Progenitor cell of endocrine pancreas (in vitro differentiated cells): ENCODE data around the gene DNAJC5. TPM values are rescaled to one million over a fixed set of nuclear protein-coding genes. Genes with fewer than 3 reads are reported as not detected.
A peak's percentile ranks its signal among the peaks of the same experiment; 100 is the strongest.

ENCODE experiments used
- DNase-seq: peaks from one replicate; pipeline ENCODE4 v3.0.0; 2021; ENCODE audit warnings: low spot score; ENCODE audit not compliant: unreplicated experiment
- H3K27ac Mint-ChIP-seq: 2 replicates; pipeline ENCODE4 v1.8.0; 2021; ENCODE audit warnings: mild to moderate bottlenecking, moderate library complexity, mixed read lengths
- H3K27me3 Mint-ChIP-seq: 2 replicates; pipeline ENCODE4 v1.8.0; 2021; ENCODE audit warnings: mixed read lengths
- H3K36me3 Mint-ChIP-seq: 2 replicates; pipeline ENCODE4 v1.8.0; 2022; ENCODE audit warnings: mixed read lengths; ENCODE audit not compliant: insufficient read depth
- H3K4me1 Mint-ChIP-seq: 2 replicates; pipeline ENCODE4 v1.8.0; 2021; ENCODE audit warnings: low read depth, mixed read lengths
- H3K4me3 Mint-ChIP-seq: 2 replicates; pipeline ENCODE4 v1.8.0; 2021; ENCODE audit warnings: low read depth, mild to moderate bottlenecking, moderate library complexity, mixed read lengths
- H3K9me3 Mint-ChIP-seq: 2 replicates; pipeline ENCODE4 v1.8.0; 2021; ENCODE audit warnings: low read depth, mixed read lengths
- total RNA-seq: library from RNA; stranded (reverse); gene quantifications from 2 replicates; pipeline ENCODE4 v1.2.1, GENCODE V29; 2021
- TF ChIP-seq, protein P1 (sequence below): fragments of 200-600 bp; sonication (generic); IDR thresholded peaks from one replicate; pipeline ENCODE4 v1.5.0; 2021; ENCODE audit warnings: antibody characterized with exemption, mild to moderate bottlenecking; ENCODE audit not compliant: unreplicated experiment

The DNAJC5 gene
- total RNA-seq, 1 donor from 2014 or later = 41.8 TPM

DNA sequence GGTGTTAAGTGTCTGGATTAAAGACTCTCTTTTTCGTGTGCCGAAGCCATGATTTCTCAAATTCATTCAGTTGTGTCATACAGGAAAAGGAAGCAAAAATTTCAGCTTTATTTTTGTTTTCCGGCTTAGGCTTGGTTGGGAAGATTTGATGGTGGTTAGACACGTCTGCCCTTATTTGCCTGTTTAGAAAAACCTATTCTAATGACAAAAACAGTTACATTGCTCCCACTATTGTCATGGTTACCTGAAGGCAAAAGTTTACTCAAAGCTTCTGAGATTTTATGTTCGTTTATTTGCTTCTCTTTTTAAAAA, 982 bp downstream of the DNAJC5 start:
- Mint-ChIP-seq H3K27me3 (no peaks in the 10 kb centered on the region), H3K27ac (peak overlapping the region; percentile 94), H3K36me3 (peaks cover 4% of the 10 kb centered on the region), H3K9me3 (no peaks in the 10 kb centered on the region), H3K4me1 (peaks cover 23% of the 10 kb centered on the region), H3K4me3 (peak overlapping the region; percentile 86)
- TF ChIP-seq, protein P1, sequence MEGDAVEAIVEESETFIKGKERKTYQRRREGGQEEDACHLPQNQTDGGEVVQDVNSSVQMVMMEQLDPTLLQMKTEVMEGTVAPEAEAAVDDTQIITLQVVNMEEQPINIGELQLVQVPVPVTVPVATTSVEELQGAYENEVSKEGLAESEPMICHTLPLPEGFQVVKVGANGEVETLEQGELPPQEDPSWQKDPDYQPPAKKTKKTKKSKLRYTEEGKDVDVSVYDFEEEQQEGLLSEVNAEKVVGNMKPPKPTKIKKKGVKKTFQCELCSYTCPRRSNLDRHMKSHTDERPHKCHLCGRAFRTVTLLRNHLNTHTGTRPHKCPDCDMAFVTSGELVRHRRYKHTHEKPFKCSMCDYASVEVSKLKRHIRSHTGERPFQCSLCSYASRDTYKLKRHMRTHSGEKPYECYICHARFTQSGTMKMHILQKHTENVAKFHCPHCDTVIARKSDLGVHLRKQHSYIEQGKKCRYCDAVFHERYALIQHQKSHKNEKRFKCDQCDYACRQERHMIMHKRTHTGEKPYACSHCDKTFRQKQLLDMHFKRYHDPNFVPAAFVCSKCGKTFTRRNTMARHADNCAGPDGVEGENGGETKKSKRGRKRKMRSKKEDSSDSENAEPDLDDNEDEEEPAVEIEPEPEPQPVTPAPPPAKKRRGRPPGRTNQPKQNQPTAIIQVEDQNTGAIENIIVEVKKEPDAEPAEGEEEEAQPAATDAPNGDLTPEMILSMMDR = no peak
- DNase-seq = no peak

DNA sequence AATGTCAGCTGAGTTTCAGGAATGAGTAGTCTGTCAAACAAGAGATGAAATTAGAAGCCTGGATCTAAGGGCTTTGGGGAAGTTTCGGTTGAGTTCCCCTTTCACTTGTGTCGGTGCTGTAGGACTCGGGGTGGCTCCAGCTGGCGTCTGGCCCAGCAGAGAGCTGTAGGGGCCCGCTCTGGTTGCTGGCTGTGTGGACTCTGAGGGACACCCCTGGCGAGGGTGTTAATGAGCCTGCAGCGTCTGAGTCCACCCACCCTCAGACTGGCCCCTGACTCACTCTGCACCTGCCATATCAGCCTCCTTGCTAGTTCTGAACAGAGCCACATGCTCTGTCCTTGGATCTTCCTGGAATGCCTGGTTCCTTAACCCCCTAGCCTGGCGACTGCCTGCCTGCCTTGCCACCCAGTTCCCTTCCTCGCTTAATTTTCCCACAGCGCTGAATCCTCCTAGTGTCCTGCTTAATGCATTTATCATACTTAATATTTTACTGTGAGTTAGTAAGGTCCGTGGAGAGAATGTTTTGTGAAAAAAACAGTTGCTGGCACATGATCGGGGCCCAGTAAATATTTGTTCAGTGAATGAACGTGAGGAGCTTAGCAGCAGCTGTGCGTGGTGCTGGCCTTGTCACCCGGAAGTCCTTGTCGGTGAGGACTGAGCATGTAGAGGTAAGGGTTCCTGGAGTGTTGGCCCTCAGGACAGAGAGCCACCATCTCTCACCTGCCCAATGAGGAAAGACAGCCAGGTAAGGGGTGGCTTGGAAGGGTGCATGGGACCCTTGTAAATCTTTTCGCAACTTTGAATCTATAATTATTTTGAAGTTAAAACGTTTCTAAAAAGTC, 1.6 kb downstream of the DNAJC5 start:
- Mint-ChIP-seq H3K27me3 (no peaks in the 10 kb centered on the region), H3K4me3 (peak overlapping the region; percentile 86), H3K36me3 (peaks cover 2% of the 10 kb centered on the region), H3K9me3 (no peaks in the 10 kb centered on the region), H3K27ac (peak overlapping the region; percentile 94), H3K4me1 (peaks cover 23% of the 10 kb centered on the region)
- TF ChIP-seq, protein P1 = no peak
- DNase-seq = no peak

DNA sequence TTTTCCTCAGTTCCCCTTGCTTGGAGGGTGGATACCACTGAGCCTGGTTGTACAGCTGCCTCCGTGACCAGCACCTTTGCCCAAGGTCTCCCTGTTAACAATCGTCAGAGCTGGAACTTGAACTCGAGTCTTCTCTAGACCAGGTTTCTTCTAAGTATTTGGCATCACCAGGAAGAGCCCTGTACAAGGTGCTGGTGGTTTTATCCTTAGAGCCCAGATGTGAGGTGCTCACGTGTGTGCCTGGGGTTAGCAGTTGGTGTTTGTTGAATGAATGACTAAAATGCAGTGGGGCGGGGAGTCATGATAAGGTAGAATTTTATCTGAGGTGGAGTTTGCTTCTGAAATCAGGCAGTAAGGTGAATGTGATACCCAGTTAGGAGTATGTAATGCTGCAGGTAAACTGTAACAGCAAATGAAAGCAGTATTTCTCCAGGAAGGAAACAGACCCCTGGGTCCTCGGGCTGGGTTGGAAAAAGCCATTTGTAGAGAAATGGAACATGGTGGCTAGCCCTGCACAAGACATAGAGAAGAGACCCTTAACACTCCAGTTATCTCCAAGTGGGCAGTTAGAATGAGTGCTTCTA, 3.1 kb downstream of the DNAJC5 start:
- TF ChIP-seq, protein P1 = no peak
- Mint-ChIP-seq H3K27ac (peak overlapping the region; percentile 2), H3K4me3 (no peak overlapping the region), H3K4me1 (peaks cover 23% of the 10 kb centered on the region), H3K9me3 (no peaks in the 10 kb centered on the region), H3K36me3 (peaks cover 2% of the 10 kb centered on the region), H3K27me3 (no peaks in the 10 kb centered on the region)
- DNase-seq = no peak

DNA sequence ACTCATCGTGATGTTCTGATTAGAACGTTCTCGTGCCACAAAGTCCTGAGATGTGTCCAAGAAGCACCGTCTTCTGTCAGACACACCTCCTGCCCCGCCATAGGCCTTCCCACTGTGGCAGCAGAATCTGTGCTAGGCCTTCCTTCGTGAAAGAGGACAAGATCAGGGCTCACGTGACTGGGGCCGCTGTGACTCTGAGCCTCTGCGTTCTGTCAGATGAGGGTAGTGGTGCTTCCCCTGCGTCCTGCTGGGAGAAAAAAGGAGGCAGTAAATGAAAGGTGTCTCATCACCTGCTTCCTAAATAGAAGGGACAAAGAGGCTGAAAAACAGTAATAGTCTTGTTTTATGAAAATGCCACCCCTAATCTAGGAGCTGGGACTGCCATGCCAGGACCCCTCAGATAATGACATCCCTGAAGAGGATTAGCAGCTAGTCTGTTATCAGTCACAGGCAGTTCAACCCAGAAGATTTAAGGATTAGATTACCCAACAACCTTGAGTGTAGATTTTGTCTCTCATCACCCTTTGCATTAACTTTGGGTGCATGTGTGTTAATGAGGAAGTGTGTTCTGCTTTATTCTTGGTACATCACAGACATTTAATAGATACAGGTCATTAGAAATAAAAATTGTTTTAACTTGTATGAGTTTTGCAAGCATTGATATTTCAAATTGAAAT, 4.1 kb downstream of the DNAJC5 start:
- Mint-ChIP-seq H3K4me3 (no peak overlapping the region), H3K27ac (no peak overlapping the region), H3K27me3 (no peaks in the 10 kb centered on the region), H3K36me3 (peaks cover 2% of the 10 kb centered on the region), H3K9me3 (no peaks in the 10 kb centered on the region), H3K4me1 (peaks cover 21% of the 10 kb centered on the region)
- DNase-seq = no peak
- TF ChIP-seq, protein P1 = no peak

DNA sequence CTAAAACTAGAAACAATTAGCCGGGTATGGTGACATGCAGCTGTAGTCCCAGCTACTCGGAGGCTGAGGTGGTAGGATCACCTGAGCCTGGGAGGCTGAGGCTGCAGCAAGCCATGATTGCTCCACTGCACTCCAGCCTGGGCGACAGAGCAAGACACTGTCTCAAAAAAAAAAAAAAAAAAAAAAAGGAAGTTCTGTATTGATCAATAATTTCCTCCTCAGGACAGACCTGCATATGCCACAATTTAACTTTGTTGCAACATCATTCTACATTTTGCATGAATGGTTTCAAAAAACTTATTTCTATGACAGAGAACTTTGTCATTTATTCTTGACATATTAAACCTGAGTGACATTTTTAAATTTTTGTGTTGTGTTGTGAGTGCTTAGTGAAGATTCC, 5.5 kb downstream of the DNAJC5 start:
- TF ChIP-seq, protein P1 = no peak
- Mint-ChIP-seq H3K9me3 (no peaks in the 10 kb centered on the region), H3K4me3 (no peak overlapping the region), H3K27ac (no peak overlapping the region), H3K27me3 (no peaks in the 10 kb centered on the region), H3K4me1 (peaks cover 19% of the 10 kb centered on the region), H3K36me3 (peaks cover 2% of the 10 kb centered on the region)
- DNase-seq = no peak
